ENCODE data around the gene ROR1. TPM values are rescaled to one million over a fixed set of nuclear protein-coding genes. Genes with fewer than 3 reads are reported as not detected.

The ROR1 gene
- total RNA-seq, 2 experiments from 2014 or later = not detected

- no peaks in the 10 kb centered on the region for H3K4me1 Mint-ChIP-seq (ENCODE audit: low read depth)
Measured at GRCh38 chr1:63857478-63857877, 83.7 kb downstream of the ROR1 start.

GRCh38 chr1:63858153-63858552, 84.3 kb downstream of the ROR1 start:
- H3K4me3 Mint-ChIP-seq = no peak overlapping the region

More at GRCh38 chr1:63857478-63857877, 83.7 kb downstream of the ROR1 start:
- POLR2A ChIA-PET = no interaction called here
- Mint-ChIP-seq H3K9me3 (ENCODE audit: insufficient read depth) (no peaks in the 10 kb centered on the region), H3K27ac (no peak overlapping the region), H3K4me3 (no peak overlapping the region), H3K36me3 (ENCODE audit: low read depth) (no peaks in the 10 kb centered on the region), H3K27me3 (ENCODE audit: low read depth) (no peaks in the 10 kb centered on the region)
- DNase-seq (no peak), ATAC-seq (no peak)
- CTCF ChIA-PET = interaction anchor here (1.0 kb wide), 1 partner anchor 389 kb away, joined by 3 read pairs; no protein-coding TSS in a partner anchor

GRCh38 chr1:63859480-63860275, 85.9 kb downstream of the ROR1 start:
- H3K36me3 Mint-ChIP-seq (ENCODE audit: low read depth) = no peaks in the 10 kb centered on the region
- DNase-seq (no peak), ATAC-seq (no peak)
- no peak overlapping the region for H3K4me3 Mint-ChIP-seq
- no peaks in the 10 kb centered on the region for H3K4me1 Mint-ChIP-seq (ENCODE audit: low read depth)
- ChIA-PET POLR2A (no interaction called here), CTCF (interaction anchor here (1.2 kb wide), 1 partner anchor 9 kb away, joined by 3 read pairs; no protein-coding TSS in a partner anchor)
- H3K27ac Mint-ChIP-seq = no peak overlapping the region
- H3K27me3 Mint-ChIP-seq (ENCODE audit: low read depth) = no peaks in the 10 kb centered on the region
- no peaks in the 10 kb centered on the region for H3K9me3 Mint-ChIP-seq (ENCODE audit: insufficient read depth)

More at GRCh38 chr1:63858153-63858552, 84.3 kb downstream of the ROR1 start:
- CTCF ChIA-PET = no interaction called here
- no peak for ATAC-seq
- no peaks in the 10 kb centered on the region for H3K27me3 Mint-ChIP-seq (ENCODE audit: low read depth)
- no peaks in the 10 kb centered on the region for H3K4me1 Mint-ChIP-seq (ENCODE audit: low read depth)
- no peak overlapping the region for H3K27ac Mint-ChIP-seq
- DNase-seq = no peak
- H3K9me3 Mint-ChIP-seq (ENCODE audit: insufficient read depth) = no peaks in the 10 kb centered on the region
- POLR2A ChIA-PET = no interaction called here
- no peaks in the 10 kb centered on the region for H3K36me3 Mint-ChIP-seq (ENCODE audit: low read depth)

- H3K27me3 Mint-ChIP-seq (ENCODE audit: low read depth) = no peaks in the 10 kb centered on the region
- H3K4me3 Mint-ChIP-seq = no peak overlapping the region
- CTCF ChIA-PET = no interaction called here
- H3K4me1 Mint-ChIP-seq (ENCODE audit: low read depth) = no peaks in the 10 kb centered on the region
- H3K27ac Mint-ChIP-seq = no peak overlapping the region
- POLR2A ChIA-PET = no interaction called here
- no peaks in the 10 kb centered on the region for H3K9me3 Mint-ChIP-seq (ENCODE audit: insufficient read depth)
- H3K36me3 Mint-ChIP-seq (ENCODE audit: low read depth) = no peaks in the 10 kb centered on the region
- DNase-seq = no peak
- no peak for ATAC-seq
Measured at GRCh38 chr1:63861052-63861691, 87.4 kb downstream of the ROR1 start.

GRCh38 chr1:63863145-63863544, 89.3 kb downstream of the ROR1 start:
- CTCF ChIA-PET = no interaction called here
- no peaks in the 10 kb centered on the region for H3K27me3 Mint-ChIP-seq (ENCODE audit: low read depth)
- no peak overlapping the region for H3K4me3 Mint-ChIP-seq
- no peaks in the 10 kb centered on the region for H3K9me3 Mint-ChIP-seq (ENCODE audit: insufficient read depth)
- no peaks in the 10 kb centered on the region for H3K4me1 Mint-ChIP-seq (ENCODE audit: low read depth)
- POLR2A ChIA-PET = no interaction called here
- no peak overlapping the region for H3K27ac Mint-ChIP-seq
- H3K36me3 Mint-ChIP-seq (ENCODE audit: low read depth) = no peaks in the 10 kb centered on the region
- no peak for ATAC-seq
- no peak for DNase-seq

GRCh38 chr1:63864224-63864641, 90.4 kb downstream of the ROR1 start:
- ATAC-seq = no peak
- no peak for DNase-seq
- no peaks in the 10 kb centered on the region for H3K27me3 Mint-ChIP-seq (ENCODE audit: low read depth)
- no peak overlapping the region for H3K4me3 Mint-ChIP-seq
- ChIA-PET CTCF (interaction anchor here (1.1 kb wide), 1 partner anchor 16 kb away, joined by 3 read pairs; no protein-coding TSS in a partner anchor), POLR2A (interaction anchor here (0.6 kb wide), 1 partner anchor 213 kb away, joined by 4 read pairs; no protein-coding TSS in a partner anchor)
- H3K27ac Mint-ChIP-seq = no peak overlapping the region
- H3K9me3 Mint-ChIP-seq (ENCODE audit: insufficient read depth) = no peaks in the 10 kb centered on the region
- no peaks in the 10 kb centered on the region for H3K36me3 Mint-ChIP-seq (ENCODE audit: low read depth)
- H3K4me1 Mint-ChIP-seq (ENCODE audit: low read depth) = no peaks in the 10 kb centered on the region

GRCh38 chr1:63865561-63865960, 91.7 kb downstream of the ROR1 start:
- no peaks in the 10 kb centered on the region for H3K36me3 Mint-ChIP-seq (ENCODE audit: low read depth)
- no peak overlapping the region for H3K4me3 Mint-ChIP-seq
- ChIA-PET CTCF (no interaction called here), POLR2A (no interaction called here)
- no peak overlapping the region for H3K27ac Mint-ChIP-seq
- ATAC-seq (no peak), DNase-seq (no peak)
- peaks cover 3% of the 10 kb centered on the region for H3K27me3 Mint-ChIP-seq (ENCODE audit: low read depth)
- H3K4me1 Mint-ChIP-seq (ENCODE audit: low read depth) = no peaks in the 10 kb centered on the region
- no peaks in the 10 kb centered on the region for H3K9me3 Mint-ChIP-seq (ENCODE audit: insufficient read depth)

- no peak overlapping the region for H3K4me3 Mint-ChIP-seq
- CTCF ChIA-PET = no interaction called here
- peaks cover 3% of the 10 kb centered on the region for H3K27me3 Mint-ChIP-seq (ENCODE audit: low read depth)
- no peak overlapping the region for H3K27ac Mint-ChIP-seq
- H3K4me1 Mint-ChIP-seq (ENCODE audit: low read depth) = no peaks in the 10 kb centered on the region
- POLR2A ChIA-PET = no interaction called here
- ATAC-seq (no peak), DNase-seq (no peak)
- no peaks in the 10 kb centered on the region for H3K36me3 Mint-ChIP-seq (ENCODE audit: low read depth)
- no peaks in the 10 kb centered on the region for H3K9me3 Mint-ChIP-seq (ENCODE audit: insufficient read depth)
Measured at GRCh38 chr1:63866084-63866483, 92.3 kb downstream of the ROR1 start.

- CTCF ChIA-PET = interaction anchor here (1.6 kb wide), 1 partner anchor 8 kb away, joined by 3 read pairs; no protein-coding TSS in a partner anchor
- POLR2A ChIA-PET = no interaction called here
- Mint-ChIP-seq H3K27ac (no peak overlapping the region), H3K36me3 (ENCODE audit: low read depth) (no peaks in the 10 kb centered on the region), H3K9me3 (ENCODE audit: insufficient read depth) (no peaks in the 10 kb centered on the region), H3K4me1 (ENCODE audit: low read depth) (no peaks in the 10 kb centered on the region), H3K27me3 (ENCODE audit: low read depth) (peaks cover 3% of the 10 kb centered on the region), H3K4me3 (no peak overlapping the region)
- DNase-seq (no peak), ATAC-seq (no peak)
Measured at GRCh38 chr1:63867429-63868176, 93.8 kb downstream of the ROR1 start.

GRCh38 chr1:63868268-63868781, 94.5 kb downstream of the ROR1 start:
- ATAC-seq = no peak
- Mint-ChIP-seq H3K36me3 (ENCODE audit: low read depth) (no peaks in the 10 kb centered on the region), H3K27me3 (ENCODE audit: low read depth) (peaks cover 3% of the 10 kb centered on the region), H3K4me3 (no peak overlapping the region), H3K4me1 (ENCODE audit: low read depth) (no peaks in the 10 kb centered on the region), H3K9me3 (ENCODE audit: insufficient read depth) (no peaks in the 10 kb centered on the region), H3K27ac (no peak overlapping the region)
- ChIA-PET CTCF (interaction anchor here (1.6 kb wide), 1 partner anchor 9 kb away, joined by 3 read pairs; no protein-coding TSS in a partner anchor), POLR2A (no interaction called here)
- DNase-seq = no peak

GRCh38 chr1:63870152-63870551, 96.3 kb downstream of the ROR1 start:
- ChIA-PET POLR2A (no interaction called here), CTCF (interaction anchor here (1.3 kb wide), 1 partner anchor 178 kb away, joined by 4 read pairs; no protein-coding TSS in a partner anchor)
- Mint-ChIP-seq H3K36me3 (ENCODE audit: low read depth) (no peaks in the 10 kb centered on the region), H3K27me3 (ENCODE audit: low read depth) (peaks cover 3% of the 10 kb centered on the region), H3K4me1 (ENCODE audit: low read depth) (no peaks in the 10 kb centered on the region), H3K9me3 (ENCODE audit: insufficient read depth) (no peaks in the 10 kb centered on the region), H3K27ac (no peak overlapping the region), H3K4me3 (no peak overlapping the region)
- DNase-seq (no peak), ATAC-seq (no peak)

Data from activated CD8-positive, alpha-beta T cell treated with anti-CD3 and anti-CD28 coated beads, Interleukin-2, amount 10 ng/mL, durations not matched to agents 7 days and 5 days (primary cell).